Stimulated activated CD4-positive, alpha-beta T cell treated with anti-CD3 and anti-CD28 coated beads, Interleukin-15, amount 100 ng/mL, for 24 hours (primary cell): Measurements from ENCODE around the gene CYYR1.

Source experiments
- DNase-seq: peaks from one replicate; pipeline ENCODE4 v3.0.0-alpha.2; 2020

The CYYR1 gene

DNA sequence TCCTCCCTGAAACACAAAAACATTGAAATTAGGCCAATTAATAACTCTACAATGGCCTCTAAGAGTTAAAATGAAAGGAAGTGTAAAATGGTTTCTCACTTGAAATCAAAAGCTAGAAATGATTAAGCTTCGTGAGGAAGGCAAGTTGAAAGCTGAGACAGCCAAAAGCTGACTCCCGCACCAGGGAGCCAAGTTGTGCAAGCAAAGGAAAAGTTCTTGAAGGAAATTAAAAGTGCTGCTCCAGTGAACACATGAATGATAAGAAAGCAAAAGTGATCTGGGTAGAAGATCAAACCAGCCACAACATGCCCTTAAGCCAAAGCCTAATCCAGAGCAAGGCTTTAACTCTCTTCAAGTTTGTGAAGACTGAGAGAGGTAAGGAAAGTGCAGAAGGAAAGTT lies 22.8 kb downstream of the CYYR1 start:
- DNase-seq, result no peak

DNA sequence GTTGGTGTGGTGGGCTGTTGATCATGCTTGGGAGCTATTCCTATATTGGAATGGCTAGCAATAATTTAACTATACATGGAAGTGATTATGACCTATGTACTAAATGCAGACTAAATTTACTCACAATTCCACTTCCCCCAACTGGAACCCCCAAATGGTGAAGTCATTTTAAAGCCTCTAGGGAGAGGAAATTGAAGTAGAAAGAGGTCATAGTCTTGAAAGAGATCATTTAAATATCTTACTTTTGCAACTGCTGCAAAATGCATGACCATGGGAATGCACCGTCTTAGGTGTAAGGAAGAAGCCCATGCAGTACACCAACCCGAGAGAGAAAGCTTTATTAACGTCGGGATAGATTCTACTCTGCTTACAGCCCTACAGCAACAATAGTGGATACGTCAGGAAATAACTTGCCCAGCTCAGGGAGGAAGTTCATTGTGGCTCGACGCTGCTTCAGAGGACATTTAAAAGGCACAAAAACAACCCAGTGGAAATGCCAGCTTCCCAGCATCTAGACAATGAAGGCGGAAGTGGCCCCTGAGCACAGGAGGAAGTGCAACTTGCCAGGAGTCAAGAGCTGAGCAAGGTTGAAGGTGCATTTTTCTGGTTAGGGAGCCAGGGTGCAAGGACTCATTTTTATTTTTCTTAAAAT lies 26.5 kb downstream of the CYYR1 start:
- no peak for DNase-seq

DNA sequence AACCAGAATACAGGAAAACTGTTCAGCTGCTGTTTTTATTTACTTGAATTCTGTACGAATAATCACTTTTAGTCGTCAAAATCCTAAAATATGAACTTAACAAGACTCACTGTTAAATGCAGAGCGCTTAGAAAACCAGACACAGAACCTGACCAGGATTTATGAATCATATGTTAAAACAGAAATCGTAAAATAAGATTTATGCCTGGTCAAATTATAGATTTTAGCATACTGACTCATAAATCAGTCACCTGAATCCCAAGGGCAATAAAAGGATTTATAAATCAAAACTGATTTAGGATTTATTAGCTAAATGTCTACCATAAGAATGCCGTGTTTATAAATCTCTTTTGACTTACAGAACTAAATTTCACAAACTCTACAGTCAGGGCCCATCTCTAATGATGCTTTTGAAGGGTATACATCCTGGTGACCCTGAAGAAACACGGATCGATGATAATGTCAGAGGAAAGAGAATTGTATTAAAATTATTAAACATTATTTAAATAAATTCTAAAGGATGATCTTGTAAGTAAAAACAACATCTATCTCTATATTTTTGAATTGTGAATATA lies 28.8 kb downstream of the CYYR1 start:
- no peak for DNase-seq

DNA sequence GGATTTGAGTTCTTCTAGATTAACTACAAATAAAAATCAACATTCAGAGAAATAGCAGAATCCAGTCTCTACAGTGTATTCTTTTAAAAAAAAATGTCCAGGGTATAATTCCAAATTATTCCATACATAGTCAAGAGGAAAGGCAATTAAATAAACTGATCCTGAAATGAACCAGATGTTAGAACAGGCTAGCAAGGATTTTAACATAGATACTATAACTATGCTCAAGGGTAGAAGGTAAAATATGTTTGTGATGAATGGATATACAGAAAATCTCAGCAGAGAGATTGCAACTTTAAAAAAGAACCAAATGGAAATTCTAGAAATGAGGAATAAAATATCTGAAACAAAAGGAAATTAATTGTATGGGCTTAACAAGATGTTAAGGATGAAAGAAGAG lies 32.4 kb downstream of the CYYR1 start:
- DNase-seq, result no peak

DNA sequence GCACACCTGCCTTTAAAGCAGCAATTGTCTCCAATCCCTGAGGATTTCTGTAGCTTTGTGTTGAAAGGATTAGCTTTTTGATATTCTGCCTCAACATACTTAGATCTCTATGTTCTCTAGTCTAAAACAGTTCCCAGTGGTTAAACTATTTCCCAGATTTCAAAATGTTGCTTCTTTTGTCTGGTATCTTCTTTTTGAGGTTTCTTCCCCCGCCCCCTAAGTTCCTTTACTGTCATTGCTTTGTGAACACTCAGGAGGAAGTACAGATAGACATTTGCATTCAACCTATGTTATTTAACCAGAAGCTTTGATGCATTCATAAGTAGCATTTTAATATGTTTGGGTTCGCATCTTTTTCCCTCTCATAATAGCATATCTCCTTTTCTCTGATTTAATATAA lies 33.5 kb downstream of the CYYR1 start:
- DNase-seq, result no peak

DNA sequence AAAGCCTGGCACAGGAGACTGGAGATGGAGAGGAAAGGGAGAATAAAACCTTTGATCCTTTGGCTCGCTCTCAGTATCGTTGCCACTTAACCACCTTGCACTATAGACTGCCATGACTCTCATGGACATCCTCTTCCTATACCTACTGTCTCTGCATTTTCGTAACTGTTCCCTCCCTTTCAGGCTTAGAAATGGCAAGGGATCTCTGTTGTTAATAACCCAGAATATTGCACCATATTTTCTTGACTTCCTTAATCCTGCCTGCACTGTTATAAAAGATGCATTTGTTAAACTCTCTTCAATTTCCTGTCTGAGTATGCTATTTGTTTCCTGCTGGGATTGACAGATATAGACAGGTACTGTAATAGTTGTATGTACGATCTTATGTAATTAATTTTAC lies 38.6 kb downstream of the CYYR1 start:
- DNase-seq, result no peak

DNA sequence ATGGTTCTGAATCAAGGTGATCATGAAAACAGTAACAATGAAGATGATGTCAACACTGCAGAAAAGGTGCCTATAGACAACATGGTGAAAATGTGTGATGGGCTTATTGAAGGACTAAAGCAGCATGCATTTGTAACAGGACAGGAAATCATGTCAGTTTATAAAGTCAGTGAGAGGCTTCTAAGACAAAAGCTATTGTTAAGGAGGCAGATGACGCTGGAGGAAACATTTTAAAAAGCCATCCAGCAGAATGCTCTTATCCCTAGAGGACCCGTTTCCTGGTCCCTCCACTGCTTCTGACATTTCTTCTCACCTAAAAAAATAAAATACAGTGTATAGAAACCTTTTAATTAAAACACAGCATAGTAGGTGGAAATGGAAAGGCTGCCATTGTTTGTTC lies 40.9 kb downstream of the CYYR1 start:
- DNase-seq, result no peak

DNA sequence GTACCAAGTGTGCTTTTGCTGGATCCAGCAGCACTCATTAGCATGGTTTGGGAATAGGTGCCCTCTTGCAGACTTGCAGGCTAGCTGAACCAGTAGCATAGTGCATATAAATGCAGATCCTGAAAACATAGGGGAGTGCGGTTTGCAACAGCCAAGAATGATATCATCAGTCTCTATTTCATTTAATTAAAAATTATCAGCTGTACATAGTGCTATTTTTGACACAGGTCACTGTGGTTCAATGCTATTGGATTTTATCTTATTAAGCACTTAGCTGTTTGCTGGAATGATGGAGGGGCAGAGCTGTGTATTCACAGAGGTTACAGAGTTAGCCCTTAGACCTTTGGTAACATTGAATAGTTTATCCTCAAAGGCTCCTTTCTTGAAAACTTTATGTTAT lies 43.6 kb downstream of the CYYR1 start:
- DNase-seq, result no peak

DNA sequence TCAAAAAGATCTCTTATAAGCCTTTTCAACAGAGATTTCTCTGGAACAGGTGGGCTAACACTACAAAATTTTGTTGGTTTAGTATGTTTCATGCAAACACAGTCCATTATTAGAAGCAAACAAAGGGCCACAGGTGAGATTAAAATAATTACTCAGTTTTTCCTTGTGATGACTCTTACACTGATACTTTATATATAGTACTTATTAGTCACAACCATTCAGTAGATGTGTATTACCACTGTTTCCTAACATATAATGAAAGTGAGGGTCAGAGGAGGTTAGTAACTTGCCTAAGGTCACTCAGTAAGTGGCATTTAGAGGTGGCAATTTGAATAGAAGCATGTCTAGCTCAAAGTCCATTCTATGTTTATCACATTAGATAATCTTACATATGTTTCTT lies 44.2 kb downstream of the CYYR1 start:
- DNase-seq, result no peak

DNA sequence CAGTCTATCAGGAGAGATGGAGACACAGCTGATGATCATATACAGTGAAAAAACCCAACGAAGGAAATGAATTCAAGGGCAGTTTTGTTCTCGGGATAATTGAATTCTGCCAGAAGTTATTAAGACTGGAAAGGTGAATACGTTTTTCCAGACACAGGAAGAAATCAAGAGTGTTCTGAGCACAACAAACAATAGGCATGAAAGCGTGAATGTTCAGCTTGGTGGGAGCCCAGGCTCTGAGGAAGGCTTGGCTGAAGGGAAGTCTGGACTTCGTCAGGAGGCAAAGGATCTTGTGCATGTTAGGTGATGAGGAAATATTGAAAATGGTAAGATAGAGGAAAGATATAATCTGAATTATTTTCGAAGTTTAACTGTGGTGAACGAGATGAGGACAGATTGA lies 50.4 kb downstream of the CYYR1 start:
- no peak for DNase-seq

DNA sequence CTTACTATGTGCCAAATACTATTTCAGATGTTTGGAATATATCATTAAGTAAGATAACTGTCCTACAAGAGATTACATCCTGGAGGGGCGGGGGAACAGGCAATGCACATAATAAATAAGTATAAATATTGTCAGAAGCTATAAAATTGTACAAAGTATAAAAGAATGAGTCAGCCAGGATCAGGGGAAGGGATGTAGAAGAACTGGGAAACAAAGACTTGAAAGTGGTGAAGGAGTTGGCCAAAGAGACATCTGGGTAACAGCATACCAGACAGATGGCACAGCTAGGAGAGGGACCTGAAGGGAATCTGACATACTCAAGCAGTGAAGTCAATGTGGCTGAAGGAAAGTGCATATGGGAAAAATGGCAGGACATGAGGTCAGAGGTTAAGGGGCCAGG lies 53.9 kb downstream of the CYYR1 start:
- DNase-seq, result no peak

DNA sequence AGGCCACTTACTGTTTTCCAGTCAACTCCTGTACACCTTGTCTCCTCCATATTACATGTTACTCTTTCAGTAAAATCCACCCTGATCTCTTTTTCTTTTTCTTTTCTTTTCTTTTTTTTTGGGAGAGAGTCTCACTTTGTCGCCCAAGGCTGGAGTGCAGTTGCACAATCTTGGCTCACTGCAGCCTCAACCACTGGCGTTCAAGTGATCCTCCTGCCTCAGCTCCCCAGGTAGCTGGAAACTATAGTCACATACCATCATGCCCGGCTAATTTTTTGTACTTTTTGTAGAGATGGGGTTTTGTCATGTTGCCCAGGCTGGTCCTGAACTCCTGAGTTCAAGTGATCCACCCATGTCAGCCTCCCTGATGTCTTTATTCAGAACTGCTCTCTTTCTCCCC lies 57.8 kb downstream of the CYYR1 start:
- DNase-seq, result no peak

DNA sequence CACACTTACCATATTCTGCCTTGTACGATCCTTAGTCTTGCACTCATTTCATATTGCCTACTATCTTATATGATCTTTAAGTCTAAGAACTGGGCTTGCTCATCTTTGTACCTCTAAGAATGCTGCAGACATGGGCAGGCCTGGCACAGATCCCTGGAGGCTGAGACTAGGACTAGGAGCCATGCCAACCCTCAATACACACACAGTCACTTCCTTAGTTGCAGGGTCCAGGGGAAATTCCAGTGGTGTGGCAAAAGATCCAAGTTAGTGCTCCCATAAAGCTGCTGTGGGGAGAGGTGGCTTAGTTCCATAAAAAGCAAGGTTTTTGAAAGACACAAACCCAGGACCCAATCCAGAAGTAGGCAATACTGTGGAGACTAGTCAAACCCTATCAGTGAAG lies 59.9 kb downstream of the CYYR1 start:
- no peak for DNase-seq

DNA sequence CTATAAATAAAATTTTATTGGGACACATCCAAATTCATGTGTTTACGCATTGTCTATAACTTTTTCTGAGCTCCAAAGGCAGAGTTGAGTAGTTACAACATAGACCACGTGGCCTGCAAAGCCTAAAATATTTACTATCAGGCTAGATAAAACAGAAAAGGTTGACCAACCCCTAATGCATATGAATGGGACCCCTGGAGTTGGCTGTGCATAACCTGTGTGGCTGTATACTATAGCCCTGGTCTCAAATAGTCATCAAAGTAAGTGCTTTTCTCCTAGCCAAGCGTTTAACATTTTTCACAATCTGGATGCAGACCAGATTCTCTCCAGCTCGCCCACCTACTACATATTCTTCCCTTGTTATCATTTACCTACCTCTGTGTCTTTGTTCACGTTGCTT lies 60.4 kb downstream of the CYYR1 start:
- DNase-seq, result no peak

DNA sequence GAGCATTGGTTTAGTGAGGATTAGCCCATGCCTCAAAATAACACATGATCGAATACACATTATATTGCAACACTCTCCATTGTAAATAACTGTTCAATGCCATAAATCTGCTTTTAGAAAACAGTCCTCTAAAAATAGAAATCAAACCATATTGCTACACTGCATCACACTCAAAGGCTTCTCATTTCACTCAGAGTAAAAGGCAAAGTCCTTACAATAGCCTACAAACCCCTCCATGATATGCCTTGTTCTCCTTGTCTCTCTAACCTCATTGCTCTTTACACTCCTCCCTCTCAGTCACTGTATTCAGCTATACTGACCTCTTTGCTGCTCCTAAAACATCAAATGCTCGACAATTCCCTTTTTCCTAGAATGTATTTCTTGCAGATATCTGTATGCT lies 64.2 kb downstream of the CYYR1 start:
- no peak for DNase-seq

DNA sequence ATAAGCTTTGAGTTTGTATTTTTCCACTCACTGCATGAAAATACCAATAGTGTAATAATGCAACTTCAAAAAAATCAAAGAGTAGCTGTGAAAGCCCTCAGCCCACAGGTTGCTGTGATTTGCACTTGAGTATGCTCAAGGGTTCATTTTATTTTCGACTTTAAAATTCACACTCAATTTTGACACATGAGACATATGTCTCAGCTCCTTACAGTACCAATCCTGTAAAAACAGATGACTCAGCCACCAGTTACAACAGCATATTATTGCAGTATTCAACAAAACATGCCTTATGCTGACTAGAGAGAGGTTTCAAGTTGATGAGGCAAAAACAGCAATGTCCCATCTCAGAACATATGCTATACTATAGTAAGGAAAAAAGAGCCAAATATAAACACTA lies 66.1 kb downstream of the CYYR1 start:
- no peak for DNase-seq

DNA sequence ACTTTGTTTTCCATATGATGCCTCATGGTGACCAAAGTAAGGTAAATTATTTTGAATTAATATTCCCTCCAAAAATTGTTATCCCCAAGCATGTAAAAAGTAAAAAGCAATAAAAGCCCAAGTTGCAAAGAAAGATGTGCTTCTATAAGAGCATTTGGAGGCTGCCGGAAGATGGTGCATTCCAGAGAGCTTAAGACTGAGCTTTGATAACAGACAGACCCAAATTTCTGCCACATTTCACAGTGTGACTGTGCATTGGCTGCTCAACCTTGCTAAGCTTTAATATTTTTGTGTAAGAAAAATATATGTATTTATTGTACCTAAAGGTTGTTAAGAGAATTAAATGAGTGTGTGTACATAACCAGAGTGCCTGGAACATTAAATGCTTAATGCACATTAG lies 67.9 kb downstream of the CYYR1 start:
- DNase-seq, result no peak

DNA sequence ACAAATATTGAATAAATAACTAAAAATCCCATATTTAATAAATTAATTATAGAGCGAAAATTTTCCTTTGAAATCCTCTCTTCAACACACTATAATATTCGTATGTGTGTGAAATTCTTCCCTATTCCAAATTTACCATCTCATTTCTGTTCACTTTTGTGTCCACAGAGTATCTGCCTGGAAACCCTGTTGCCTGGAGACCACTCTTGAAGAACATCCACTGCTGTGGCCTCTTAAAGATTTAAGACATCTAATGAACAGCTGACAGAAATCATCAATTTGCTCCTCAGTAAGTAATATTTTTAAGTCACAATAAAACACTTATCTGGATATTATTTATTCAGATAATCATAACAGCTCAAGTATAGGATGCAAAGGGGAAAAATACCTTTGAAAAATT lies 69.7 kb downstream of the CYYR1 start:
- DNase-seq, result no peak

DNA sequence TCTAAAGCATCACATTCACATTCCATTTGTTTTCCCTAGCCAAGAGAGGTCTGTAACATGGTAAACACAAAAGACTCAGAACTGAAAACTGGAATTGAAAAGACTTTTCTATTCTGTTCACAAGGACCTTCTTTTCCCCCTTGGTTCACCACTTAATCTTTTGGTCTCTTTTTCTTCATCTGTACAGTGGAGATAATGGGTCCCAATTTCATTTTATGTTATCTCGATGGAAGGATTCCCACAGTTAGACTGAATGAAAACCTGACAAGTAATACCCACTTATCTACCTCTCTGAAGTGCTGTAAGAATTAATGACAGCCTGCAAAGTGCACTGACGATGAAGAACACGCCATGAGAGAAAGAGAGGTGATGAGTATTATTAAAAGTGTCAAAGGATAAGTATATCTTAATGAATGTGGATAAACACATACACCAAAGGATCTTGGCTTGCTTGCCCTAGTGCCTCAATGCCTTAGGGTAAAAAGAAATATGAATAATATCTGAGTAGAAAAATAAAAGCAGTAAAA lies 71.5 kb downstream of the CYYR1 start:
- no peak for DNase-seq

DNA sequence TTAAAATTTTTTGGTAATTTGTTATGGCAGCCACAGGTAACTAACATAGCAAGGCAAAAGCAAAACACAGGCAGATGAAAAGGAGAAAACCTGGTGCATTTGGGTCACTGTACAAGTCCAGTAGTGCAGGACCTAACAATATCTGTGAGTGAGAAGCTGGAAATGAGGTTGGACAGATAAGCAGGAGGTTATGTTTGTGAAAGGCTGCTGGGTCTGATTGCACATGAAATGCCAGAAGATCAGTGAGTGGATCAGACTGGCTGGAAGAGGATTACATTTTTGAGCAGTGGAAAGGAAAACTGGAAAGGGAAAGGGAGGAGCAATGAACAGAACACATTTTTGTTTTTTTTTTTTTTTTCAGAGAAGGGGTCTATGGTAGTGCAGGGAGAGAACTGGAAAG lies 73.6 kb downstream of the CYYR1 start:
- DNase-seq, result no peak

DNA sequence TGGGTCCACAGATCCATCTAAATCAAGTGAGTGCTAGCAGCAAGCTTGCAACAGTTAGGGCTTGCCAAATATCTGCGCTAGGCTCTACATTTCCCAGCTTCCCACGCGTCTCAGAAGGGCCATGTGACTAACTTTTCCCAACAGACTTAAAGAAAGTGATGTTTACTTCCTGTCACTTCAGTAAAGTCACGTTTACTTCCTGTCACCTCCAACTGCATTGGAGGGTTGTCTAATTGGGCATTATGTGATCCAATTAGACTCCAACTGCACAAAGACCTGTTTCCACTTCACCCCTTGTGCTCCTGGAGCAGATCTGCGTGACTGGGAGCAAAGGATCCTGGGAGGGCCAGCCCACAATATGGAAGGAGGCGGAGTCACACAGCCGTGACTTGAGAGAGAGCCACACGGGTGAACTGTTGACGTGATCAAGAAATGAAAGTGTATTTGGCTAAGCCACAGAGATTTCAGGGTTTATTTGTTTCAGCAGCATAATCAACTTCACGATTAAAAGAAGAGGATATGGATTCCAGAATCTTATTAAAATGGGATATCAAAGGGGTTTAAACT lies 77.7 kb downstream of the CYYR1 start:
- DNase-seq, result no peak

DNA sequence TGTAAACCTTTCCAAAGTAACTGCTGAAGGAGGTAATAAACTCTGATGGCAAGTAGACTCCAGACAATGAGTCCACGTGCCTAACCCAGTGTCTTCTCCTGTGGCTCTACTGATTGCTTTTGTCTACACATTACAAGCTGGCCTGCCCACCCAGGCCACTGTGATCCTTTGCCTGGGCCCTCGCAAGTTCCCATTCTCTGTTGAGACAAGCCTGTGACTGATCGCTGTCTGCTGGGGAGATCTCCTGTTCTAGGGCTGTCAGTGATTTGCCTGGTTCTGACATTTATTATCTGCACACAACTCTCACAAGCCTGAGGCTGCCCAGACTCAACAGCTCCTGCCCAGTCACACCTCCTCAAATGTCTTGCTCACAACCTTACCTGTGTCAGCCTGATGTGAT lies 81.4 kb downstream of the CYYR1 start:
- no peak for DNase-seq

DNA sequence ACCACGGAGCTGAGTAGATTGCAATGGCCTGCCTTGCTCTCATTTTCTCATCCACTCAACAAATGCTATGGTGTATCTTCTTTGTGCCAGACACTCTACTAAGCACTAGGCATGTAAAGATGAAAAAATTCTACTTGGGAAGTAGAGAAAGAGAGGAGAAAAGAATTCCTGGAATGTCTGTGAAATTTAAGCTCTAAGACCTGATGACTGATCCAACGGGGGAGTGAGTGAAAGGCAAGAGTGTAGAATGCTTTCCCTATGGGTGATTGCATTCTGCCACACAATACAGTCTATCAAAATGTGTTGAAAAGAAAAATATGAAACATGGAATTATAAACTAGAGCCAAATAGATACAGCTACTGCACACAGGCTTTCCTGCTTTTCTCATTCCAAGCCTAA lies 82.3 kb downstream of the CYYR1 start:
- DNase-seq, result no peak

DNA sequence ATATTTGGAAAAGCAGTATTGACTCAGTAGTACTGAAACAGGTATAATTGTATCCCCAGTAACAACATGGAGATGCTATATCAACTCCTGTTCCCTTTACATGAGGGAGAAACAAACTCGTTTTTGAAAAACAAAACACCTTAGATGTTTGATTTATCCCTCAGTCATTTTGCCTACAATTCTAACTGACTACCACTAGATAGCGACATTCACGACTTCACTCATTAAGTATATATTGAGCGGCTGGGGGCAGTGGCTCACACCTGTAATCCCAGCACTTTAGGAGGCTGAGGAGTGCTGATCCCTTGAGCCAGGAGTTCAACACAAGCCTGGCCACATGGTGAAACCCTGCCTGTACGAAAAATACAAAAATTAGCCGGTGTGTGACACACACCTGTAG lies 83.3 kb downstream of the CYYR1 start:
- DNase-seq, result no peak

DNA sequence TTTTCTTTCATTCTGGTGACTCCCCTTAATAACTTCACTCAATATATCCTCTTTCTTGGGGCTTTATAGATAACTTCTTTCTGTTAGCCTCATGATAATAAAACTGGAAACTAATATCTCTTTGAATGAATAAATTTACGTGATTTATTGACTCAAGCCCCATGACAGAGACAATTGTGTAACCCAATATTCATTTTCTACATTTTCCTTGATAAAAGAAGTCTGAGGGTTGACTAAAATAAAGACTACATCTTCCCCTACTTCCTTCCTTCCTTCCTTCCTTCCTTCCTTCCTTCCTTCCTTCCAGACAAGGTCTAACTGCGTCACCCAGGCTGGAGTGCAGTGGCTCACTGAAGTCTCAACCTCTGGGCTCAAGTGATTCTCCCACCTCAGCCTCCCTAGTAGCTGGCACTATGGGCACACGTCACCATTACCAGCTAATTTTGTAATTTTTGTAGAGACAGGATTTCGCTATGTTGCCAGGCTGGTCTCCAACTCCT lies 85.1 kb downstream of the CYYR1 start:
- no peak for DNase-seq
